DMS114 treated with DMSO at 0.1 percent for 48 hours (cell line): ENCODE data around the gene VAMP2.

Experiments
- DNase-seq: peaks from one replicate; lab custom pipeline; 2025; ENCODE audit not compliant: unreplicated experiment; lab: John Stamatoyannopoulos, UW

VAMP2 gene

DNA sequence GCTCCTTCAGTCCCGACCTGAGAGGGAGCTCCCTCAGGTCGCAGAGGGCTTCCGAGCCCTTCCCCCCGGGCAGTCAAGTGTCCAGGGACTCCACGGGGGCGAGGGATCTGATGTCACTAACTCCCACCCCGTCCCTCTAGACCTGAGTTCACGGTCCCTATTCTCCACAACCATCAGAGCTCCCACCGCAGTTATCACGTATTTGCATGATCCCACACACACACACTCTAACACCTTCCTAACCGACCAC is 6.8 kb downstream of the VAMP2 start:
- DNase-seq = no peak

DNA sequence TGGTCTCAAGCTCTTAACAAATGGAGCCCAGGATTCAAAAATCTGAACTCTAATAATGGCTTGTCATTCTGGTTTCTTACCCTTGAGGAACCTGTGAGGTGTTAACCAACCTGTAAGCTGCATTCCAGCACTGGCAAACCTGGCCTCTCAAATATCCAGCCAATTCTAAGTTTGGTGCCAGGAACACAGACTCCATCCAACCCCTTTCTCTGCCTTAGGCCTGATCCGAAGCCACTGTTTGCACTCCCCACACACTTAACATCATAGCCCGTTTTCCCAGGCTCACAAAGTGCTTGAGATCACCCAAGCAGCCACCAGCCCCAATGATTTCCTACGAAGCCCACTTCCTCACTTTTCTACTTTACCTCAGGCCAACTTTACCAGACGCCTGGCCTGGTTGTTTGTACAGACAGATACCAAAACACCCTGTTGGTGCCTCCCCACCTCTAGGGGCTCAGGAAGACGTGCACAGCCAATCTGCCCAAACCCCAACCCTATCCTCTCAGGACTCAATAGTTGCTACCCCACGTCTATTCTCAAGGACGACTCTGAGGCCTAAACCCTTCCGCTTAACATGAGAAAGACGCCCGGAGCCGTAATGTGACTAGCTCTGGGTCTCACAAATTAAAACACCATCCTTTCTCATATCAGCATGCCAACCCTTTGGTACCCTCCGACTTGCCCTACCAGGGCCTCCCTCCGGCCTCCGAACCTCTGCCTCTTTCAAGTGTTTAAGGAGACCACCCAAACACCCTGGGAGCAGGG is 7.3 kb downstream of the VAMP2 start:
- DNase-seq = no peak

DNA sequence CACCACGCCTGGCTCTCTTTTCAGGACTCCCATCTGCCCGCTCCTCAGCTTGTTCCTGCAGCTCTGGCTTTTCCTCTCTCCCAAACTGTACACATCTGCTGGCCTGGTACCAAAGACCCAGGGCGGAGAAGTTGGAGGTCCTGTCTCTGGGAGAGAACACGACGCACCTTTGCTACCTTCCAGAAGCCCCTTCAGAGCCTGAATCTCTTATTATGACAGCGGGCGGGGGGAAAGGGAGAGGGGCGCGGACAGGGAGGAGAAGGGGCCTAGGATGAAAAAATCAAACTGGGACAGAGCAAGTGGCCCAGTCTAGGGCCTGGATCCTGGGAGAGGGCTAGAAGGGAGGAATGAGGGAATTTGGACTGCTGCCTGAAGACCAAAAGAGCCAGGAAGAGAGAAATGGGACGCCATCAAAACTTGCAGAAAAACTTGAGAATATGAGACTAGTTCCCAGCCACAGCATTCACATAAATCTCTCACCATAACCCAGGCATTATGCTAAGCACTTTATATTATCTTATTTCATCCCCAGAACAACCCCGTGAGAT is 8.1 kb downstream of the VAMP2 start:
- no peak for DNase-seq

DNA sequence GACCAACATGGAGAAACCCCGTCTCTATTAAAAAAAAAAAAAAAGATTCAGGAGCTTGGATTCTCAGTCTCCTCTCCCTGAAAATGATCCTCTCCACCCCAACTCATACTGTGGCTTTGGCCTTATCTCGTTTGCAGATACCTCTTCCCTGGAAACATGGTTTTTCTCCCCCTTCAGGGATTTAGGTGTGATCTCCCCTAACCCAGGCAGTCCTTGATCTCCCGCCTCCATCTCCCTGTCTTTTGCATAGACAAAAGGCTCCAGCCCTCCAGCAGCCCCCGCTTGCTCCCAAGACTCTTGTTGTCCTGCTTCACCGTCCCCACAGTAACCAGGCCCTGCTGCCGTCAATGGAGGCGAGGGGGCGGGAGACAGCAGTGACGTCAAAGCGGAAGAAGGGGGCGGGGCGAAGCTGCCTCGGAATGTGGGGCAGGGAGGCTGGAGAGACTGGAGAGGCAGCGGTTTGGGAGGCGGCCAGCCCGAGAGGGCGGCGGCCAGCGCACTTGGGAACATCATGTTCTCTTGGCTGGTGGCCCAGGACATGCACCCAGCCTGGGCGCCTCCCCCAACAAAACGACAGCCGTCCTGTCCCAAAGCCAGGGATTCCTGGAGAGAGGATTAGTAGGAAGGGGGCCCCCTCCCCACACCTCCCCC is 8.7 kb downstream of the VAMP2 start:
- peak; percentile 73 for DNase-seq

DNA sequence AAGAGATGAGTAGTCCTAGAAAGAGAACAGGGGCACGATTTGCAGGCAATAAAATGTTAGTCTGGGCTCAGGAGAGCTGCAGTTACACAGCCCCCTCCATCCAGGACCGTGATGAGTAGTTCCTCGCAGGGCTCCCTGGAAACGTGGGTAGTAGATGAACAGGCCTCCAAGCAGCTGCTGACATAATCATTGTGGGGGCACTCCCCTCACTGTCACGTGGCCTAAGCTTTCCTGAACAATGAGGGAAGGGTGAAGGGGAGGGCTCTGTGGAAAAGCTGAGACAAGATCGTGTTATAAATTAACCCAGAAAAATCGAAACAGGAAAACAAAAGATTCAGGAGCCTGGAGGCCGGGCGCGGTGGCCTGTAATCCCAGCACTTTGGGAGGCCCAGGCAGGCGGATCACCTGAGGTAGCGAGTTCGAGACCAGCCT is 9.2 kb downstream of the VAMP2 start:
- no peak for DNase-seq

DNA sequence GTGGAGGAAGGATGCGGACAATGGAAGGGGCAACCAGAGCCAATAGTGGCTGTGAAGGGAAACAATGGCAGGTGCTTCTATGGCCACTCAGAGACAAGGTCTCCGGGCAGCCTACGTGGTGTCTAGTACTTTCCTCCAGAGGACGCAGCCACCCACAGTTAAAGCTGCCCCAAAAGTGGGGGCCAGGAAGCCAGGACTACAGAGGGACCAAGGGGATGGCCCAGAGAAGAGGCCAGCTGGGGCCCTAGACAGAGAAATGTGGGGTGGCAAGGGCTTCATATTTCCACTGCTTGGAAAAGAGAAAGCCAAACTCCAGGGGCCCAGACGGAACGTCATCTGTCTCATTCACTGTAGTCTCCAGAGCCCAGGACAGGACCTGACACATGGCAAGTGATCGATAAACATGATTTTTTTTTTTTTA is 9.7 kb downstream of the VAMP2 start:
- no peak for DNase-seq

DNA sequence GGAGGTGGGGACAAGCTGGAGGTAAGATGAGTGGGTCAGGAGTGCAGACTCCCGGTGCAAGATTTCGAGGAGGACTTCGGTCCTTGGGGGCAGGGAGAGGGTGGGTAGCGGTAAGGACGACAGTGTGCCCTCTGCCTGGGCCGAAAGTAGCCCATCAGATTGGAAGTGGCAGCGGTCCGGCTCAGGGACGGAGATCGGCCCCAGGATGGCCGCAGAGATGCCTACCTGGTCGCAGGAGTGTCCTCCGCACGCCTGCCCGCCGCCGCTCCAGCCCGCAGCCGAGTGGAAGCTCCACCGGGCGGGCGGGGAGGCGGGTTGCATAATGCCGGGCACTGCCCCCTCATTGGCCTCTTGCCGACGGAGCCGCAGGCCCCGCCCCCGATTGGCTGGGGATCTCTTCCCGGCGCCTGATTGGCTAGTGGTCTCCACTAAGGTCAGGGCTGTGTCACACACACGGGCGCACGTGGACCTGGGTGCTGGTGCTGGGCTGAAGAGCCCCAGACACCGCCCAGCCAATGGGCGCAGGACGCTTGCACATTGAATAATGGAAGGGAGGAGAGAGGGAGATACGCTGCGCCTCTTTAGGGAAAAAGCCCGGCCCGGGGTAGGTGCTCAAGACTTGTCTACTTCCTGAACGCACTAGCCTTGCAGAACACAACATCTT is 10.5 kb downstream of the VAMP2 start, which contains the start of gene PER1:
PER1 (minus strand) TSS at position 293 of the 664 bp plus-strand sequence. CDS start 1,698 bp downstream, outside the sequence.
- DNase-seq = peak; percentile 83

DNA sequence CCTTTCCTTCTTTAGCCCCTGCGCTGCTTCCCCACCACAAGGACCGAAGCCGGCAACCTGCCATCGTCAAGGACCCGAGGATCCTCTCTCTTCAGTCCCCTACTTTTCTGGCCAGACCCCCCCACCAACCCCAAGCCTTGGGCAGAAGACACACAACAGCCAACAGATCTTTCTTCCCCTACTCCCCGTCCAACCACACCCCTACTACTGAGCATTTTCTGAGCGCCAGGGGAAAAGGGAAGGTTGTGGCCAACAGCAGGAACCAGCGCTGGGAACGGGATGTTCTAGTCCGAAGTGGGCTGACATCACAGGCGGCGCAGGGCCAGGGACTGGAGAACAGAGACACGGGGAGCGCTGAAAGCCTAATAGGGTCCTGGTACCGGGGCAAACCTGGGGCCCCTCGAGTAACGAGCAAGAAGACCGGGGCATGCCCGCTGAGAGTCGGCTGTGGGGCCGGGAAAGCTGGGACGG is 11.1 kb downstream of the VAMP2 start:
- no peak for DNase-seq

DNA sequence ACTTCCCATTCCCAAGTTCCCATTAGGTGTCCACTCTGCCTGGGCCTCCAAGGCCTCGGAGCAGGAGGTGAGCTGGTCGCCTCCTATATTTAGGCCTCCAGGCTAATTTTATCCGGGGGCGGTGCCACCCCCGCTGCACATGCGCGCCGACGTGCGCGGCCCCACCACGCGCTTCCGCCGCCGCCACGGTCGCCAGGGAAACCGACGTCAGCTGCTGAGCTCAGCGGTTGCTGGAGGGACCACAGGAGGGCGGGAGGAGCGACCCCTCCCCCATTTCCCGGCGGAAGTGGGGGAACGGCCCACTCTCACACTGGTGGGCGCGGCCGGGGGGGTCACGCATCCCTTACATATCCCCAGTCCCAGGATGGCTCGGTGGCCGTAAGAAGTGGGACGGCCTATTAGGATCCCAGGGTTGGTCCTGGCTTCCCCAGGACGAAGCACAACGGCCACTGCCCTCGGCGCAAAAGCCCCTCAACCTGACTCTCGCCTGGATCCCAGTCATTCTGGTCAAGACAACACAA is 11.6 kb downstream of the VAMP2 start:
- peak; percentile 62 for DNase-seq

DNA sequence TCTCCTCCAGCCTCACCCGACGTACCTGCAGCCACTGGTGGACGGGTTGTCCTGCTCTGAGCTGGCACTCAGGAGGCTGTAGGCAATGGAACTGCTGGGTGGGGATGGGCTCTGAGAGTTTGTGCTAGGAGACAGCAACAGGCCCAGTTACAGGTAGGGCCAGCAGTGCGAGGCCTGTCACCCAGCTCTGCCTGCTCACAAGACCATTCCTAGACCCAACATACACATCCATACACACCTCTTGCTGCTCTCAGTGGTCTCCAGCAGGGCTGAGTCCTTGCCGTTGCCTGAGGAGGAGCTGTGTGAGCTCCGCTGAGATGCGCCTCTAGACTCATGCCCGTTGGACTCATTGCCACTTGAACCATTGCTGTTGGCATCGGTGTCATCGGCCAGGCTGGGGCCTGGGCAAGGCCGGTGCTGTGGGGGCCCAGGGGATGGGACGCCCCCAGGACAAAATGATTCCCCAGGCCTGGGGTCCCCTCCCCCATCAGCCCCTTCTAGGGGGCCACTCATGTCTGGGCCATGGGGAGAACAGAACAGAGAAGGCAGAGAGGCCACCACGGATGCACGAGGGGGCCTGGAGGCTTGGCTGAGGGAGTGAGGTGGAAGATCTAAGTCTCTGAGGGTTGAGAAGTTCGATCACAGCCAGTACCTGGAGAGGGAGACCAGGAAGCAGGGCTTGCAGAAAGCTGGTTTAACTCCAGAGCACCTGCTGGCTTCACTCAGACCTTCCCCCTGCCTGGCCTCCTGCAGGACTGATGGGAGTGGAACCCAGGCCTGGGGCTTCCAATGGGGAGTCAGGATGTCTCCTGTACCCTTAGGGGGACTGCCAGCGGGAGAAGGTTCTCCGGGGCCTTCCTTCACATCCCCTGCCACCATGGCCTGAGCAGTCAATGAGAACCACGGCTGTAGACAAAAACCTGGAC is 12.3 kb downstream of the VAMP2 start:
- DNase-seq = no peak

DNA sequence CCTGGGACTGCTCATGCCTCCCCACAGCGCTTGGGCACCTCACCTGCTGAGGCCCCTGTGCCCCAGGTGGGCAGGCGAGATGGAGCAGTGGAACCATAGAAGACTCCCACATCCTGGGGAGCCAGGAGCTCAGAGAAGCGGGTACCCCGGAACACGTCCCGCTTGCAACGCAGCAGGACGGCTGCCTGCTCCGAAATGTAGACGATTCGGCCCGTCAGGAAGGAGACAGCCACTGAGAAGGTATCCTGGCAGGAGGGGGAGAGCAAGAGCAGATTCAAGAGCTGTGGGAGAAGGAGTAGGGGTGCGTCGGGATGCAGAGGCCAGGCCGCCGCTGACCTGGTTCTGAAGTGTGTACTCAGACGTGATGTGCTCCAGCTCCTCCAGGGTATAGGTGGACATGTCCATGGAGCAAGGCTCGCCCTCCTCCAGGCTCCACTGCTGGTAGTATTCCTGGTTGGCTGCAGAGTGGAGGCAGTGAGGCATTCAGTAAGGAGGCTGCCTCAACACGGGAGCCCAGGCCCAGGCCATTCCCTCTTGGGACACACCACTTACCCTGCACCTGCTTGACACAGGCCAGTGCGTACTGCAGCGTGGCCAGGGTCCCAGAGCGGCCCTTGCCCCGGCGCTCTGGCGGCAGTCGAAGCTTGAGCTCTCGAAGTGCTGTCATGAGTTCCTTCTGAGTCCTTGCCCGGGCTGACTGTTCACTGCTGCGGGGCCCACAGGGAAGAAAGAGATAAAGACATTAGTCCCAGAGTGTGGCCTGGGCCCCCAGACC is 13.1 kb downstream of the VAMP2 start:
- DNase-seq = no peak

DNA sequence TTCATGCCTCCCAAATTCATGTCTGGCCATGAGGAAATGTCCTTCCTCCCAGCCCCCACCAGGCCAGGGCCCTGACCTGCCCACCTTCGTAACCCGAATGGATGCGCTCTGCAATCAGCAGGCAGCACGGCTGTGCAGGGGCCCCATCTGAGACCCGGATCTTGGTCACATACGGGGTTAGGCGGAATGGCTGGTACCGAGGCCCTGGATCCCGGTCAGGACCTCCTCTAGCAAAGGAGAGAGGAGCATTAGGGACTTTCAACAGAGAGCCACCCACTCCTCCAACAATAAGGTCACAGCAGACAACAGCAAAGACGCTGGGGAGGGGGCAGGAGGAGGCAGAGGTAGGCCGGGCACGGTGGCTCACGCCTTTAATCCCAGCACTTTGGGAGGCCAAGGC is 14.2 kb downstream of the VAMP2 start:
- DNase-seq = no peak

DNA sequence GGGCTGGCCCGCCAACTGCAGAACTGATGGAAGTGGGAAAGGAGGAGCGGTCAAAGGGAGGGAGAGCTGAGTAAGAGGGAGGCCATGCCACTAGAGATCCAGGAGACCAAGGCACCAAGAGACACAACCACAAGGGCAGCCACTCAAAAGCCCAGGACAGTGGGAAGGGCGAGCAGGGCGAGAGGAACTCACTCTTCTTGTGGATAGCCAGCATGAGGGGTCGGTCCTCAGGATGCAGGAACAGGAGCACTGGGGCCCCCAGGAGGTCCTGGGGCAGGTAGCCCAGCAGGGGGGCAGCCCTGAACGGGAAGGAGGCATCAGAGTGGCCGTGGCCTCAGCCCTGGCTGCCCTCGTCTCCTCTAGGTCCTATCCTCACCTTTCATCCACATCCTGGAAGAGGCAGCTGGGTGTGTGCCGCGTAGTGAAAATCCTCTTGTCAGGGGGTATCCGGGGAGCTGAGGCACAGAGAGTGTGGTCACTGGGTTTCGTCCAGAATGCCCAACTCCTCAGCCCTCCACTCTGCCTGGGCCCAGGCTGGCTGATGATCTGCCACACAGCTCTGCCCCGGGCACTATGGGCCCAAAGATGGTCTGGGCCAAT is 14.8 kb downstream of the VAMP2 start:
- DNase-seq = no peak

DNA sequence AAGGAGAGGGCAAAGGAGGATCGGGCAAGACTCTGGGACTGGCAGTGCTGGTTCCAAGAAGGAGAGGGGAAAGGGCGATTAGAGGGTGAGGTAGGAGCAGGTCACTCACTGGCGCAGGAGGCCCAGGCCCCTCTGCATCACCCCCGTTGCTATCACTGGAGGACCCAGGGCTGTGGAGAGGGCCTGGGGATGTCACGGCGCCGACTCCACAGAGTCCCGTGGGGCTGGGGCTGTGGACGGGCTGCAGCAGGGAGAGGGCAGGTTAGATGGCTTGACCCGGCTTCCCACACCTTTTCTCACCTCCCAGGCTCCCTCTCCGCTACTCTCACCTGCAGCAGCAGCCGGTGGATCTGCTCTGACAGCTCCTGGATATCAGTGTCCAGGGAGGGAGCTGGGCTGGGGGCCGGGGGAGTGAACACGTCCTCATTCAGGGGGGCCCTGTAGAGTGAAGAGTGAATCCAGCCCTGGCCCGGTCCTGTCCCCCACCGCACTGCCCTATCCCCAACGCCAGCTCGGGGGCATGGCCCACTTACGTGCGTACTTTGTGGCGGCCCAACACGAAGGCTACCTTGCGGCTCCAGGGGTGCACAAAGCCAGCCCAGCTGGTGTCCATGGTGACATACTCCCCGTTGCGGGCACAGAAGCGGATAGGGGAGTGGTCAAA is 15.5 kb downstream of the VAMP2 start:
- no peak for DNase-seq

DNA sequence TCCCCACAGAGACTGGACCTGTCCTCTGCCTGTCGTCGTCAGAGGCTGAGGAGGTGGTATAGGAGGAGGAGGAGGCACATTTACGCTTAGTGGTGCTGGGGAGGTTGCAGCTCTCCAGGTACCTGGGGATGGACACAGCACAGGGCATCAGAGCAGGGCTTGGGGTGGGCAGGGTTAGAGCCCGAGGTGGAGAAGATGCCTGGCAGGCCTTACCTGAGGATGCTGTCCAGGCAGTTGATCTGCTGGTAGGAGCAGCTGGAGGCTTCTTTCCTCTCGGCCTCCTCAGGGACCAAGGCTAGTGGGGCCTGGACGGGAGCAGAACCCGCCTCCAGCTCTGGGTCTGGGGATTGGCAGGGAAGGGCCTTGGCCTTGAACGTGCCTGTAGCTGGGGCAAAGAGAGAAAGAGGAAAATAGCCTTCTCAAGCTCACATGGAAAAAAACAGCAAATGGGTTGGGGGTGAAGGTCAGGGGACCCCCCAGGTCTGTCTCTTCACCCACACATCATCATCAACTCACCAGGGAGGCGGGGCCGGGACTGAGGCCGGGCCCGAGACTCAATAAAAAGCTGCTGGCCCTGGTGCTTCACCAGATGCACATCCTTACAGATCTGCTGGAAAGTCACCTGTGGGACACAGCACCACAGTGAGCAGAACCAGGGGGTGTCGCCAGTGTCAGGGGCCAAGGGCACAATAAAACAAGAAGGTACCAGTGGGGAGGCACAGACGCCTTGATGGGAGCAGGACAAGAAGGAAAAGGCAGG is 16.2 kb downstream of the VAMP2 start:
- DNase-seq = no peak

DNA sequence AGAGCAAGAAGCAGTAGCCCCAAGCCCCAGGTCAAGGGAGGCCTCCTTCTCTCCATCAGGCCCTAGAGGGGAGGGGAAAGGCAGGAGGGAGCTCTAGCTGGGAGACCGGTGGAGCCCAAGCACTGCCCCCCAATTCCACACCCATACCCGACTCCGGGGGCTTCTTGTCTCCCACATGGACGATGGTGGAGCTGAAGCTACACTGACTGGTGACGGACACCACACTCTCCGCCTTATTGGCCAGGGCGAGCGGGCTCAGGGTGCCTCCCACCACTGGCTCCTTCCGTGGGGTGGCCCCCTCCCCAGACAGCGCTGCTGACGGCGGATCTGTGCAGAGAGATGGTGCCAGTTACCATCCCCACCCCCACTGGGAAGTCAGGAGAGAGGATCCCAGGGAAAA is 16.9 kb downstream of the VAMP2 start:
- no peak for DNase-seq

DNA sequence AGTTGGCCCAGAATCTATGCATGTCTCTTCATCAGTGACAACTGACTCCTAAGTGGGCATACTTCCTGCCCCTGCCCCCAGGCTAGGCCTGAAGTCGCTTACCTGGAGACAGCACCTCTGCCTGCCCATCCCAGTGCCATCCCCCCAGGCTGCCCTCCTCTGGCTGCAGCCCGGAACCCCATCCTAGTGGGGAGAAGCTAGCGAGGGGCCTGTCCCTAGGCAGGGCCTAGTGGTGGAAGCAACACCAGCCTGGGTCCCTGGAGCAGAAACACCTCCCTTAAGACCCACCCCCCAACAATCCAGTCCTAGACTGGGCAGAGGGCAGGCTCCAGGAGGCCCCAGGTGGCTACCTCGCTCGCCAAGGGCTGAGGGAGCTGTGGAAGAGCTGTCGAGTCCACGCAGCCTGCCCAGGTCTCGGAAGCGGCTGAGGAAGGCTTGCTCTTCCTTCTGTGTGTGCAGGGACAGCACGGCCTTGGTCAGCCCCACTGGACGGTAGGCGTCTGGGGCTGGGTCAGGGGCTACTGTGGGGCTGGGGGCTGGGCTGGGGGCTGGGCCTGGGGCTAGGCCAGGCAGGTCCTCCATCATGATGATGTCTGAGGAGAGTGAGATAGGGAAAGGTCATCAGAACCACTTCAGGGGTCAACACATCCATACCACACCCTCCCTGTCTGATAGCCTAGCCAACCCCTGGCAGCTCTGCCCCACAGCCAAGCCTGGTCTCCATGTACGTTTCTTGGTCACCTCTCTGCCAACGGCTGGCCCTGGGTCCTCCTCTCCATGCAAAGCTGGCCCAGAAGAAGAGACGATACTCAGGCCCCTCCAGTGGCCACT is 18.1 kb downstream of the VAMP2 start:
- no peak for DNase-seq
